Measurements from ENCODE around the gene KANSL1.

GRCh38 chr17:46000757-46001156 lies 192.5 kb downstream of the KANSL1 start:
- TF ChIP-seq, protein P1, sequence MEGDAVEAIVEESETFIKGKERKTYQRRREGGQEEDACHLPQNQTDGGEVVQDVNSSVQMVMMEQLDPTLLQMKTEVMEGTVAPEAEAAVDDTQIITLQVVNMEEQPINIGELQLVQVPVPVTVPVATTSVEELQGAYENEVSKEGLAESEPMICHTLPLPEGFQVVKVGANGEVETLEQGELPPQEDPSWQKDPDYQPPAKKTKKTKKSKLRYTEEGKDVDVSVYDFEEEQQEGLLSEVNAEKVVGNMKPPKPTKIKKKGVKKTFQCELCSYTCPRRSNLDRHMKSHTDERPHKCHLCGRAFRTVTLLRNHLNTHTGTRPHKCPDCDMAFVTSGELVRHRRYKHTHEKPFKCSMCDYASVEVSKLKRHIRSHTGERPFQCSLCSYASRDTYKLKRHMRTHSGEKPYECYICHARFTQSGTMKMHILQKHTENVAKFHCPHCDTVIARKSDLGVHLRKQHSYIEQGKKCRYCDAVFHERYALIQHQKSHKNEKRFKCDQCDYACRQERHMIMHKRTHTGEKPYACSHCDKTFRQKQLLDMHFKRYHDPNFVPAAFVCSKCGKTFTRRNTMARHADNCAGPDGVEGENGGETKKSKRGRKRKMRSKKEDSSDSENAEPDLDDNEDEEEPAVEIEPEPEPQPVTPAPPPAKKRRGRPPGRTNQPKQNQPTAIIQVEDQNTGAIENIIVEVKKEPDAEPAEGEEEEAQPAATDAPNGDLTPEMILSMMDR (IDR thresholded peaks at IDR 0.05): no peak
- TF ChIP-seq EZH2phosphoT487 (IDR thresholded peaks at IDR 0.05; ENCODE audit: borderline replicate concordance, low read depth): no peak
- no peak for TF ChIP-seq MAX (IDR thresholded peaks at IDR 0.05; ENCODE audit: low read depth)
- no peak for TF ChIP-seq IRF3 (IDR thresholded peaks at IDR 0.05; ENCODE audit: low read depth, low read length)
- no peak for TF ChIP-seq EP300 (IDR thresholded peaks at IDR 0.05; ENCODE audit: borderline replicate concordance in 1 of 2, low read depth in 1 of 2, low read length in 1 of 2)
- TF ChIP-seq RFX5 (IDR thresholded peaks at IDR 0.05; ENCODE audit: low read length): no peak
- TF ChIP-seq JUND (IDR thresholded peaks at IDR 0.05): no peak
- TF ChIP-seq POLR2AphosphoS5 (IDR thresholded peaks at IDR 0.05; ENCODE audit: low read depth, low read length): no peak
- TF ChIP-seq, protein P2, sequence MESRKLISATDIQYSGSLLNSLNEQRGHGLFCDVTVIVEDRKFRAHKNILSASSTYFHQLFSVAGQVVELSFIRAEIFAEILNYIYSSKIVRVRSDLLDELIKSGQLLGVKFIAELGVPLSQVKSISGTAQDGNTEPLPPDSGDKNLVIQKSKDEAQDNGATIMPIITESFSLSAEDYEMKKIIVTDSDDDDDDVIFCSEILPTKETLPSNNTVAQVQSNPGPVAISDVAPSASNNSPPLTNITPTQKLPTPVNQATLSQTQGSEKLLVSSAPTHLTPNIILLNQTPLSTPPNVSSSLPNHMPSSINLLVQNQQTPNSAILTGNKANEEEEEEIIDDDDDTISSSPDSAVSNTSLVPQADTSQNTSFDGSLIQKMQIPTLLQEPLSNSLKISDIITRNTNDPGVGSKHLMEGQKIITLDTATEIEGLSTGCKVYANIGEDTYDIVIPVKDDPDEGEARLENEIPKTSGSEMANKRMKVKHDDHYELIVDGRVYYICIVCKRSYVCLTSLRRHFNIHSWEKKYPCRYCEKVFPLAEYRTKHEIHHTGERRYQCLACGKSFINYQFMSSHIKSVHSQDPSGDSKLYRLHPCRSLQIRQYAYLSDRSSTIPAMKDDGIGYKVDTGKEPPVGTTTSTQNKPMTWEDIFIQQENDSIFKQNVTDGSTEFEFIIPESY (IDR thresholded peaks at IDR 0.05; ENCODE audit: borderline replicate concordance, low read depth): no peak
- no peak for TF ChIP-seq RAD21 (IDR thresholded peaks at IDR 0.05; ENCODE audit: low read length)
- no peak for TF ChIP-seq FOXJ3 (CRISPR knock-in tag; IDR thresholded peaks at IDR 0.05)
- no peak for TF ChIP-seq GABPA (IDR thresholded peaks at IDR 0.05; ENCODE audit: low read depth)
